GM21447 (cell line): Measurements from ENCODE around the gene SLC39A11.
"Not testable (repeated sequence)": the region's sequence is repeated elsewhere in the genome, so short reads cannot be mapped to it uniquely, and the experiment has no call there.

Experiments used
- ATAC-seq: cut with Tn5 transposase; IDR thresholded peaks from one replicate; pipeline ENCODE4 v1.9.1; 2021; ENCODE audit not compliant: unreplicated experiment

Gene SLC39A11

GRCh38 chr17:73111386-73111785 is 18.9 kb upstream of the SLC39A11 start:
- ATAC-seq, result no peak

- ATAC-seq, result no peak
These were observed 14.7 kb upstream of the SLC39A11 start for GRCh38 chr17:73107191-73107590.

- no peak for ATAC-seq
These were observed 12.9 kb upstream of the SLC39A11 start for GRCh38 chr17:73105431-73105830.

- no peak for ATAC-seq
These were observed 12.0 kb upstream of the SLC39A11 start for GRCh38 chr17:73104450-73104849.

DNA sequence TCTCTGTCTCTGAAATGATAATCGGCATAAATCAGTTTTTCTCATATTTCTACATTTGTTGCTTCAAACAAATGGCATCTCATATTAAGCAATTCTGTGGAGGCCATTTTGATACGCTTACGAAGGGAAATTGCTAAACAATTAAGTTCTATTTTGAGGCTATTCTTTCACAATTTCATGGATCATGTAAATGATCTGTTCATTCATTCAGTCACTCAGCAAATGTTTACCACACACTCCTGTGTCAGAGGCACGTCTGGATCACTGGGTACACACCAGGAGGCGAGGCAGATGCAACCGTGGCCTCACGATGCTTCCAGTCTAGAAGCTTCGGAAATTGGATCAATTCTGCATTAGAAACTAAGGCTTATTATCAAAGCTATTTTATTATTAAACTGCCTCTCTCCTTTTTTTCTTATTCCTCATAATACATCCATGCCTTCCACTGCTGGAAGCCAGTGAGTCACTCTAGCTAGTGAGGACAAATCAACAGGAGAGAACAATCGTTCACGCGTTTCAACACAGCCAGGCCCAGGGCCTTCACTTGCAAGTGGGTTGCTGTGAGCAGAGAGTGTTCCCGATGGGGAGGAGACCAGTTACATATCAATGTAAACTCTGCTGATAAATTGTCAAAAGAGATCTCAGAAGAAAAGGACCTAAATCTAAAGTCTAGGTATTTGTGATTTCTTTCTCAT is 11.3 kb upstream of the SLC39A11 start:
- ATAC-seq, result no peak

- ATAC-seq, result no peak
These were observed 8.5 kb upstream of the SLC39A11 start for GRCh38 chr17:73101031-73101430.

DNA sequence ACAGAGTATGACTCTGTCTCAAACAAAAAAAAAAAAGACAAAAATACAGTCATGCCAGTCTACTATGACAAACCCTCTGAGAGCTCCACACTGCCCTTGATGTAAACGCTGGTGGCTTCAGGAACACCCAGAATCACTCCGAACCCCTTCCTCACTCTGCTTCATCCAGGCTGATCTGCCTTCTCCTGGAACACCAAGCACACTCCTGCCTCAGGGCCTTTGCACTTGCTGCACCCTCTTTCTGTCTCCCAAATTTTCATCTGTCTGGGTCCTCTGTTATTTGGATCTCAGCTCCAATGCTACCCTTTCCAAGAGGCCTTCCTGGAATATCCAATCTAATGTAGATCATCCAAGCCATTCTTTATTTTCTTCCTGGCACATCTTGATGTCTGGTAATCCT is 7.9 kb upstream of the SLC39A11 start:
- ATAC-seq, result no peak

GRCh38 chr17:73099511-73099910 is 7.0 kb upstream of the SLC39A11 start:
- no peak for ATAC-seq

DNA sequence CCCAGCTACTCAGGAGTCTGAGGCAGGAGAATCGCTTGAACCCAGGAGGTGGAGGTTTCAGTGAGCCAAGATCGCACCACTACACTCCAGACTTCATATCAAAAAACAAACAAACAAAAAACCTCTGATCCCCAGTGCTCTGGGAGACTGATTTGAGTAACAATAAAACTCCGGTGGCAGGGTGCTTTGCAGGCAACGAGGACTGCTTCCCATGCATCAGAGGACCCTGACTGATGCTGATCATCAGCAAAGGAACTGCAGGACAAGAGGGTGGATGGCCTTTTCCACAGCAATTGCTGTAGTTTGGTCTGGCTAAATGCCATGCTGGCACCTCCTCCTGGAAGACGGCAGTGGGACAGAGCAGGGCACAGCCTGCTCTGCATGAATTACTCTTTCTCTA is 6.4 kb upstream of the SLC39A11 start:
- no peak for ATAC-seq

DNA sequence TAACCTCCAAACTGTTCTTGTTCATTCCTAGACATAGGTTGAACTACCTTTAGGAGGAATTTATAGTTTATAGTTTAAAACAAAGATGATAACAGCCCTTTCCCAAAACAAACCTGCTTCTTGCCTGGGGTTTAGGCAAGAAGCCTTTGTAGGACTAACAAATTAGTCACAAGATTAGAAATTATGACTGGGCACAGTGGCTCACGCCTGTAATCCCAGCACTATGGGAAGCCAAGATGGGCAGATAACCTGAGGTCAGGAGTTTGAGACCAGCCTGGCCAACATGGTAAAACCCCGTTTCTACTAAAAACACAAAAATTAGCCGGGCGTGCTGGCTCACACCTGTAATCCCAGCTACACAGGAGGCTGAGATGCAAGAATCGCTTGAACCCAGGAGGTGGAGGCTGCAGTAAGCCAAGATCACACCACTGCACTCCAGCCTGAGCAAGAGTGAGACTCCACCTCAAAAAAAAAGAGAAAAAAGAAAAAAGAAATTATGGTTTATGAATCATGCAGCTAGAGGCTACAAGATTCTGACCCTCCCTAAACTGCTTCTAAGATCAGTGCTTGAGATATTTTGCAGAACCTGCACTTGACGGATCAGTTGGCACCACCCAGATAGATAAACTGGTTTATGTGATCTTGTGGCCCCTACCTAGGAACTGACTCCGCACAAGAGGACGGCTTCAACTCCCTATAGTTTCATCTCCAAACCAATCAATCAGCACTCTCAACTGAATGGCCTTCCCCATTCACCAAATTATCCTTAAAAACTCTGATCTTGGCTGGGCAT is 5.7 kb upstream of the SLC39A11 start:
- not testable (repeated sequence) for ATAC-seq

DNA sequence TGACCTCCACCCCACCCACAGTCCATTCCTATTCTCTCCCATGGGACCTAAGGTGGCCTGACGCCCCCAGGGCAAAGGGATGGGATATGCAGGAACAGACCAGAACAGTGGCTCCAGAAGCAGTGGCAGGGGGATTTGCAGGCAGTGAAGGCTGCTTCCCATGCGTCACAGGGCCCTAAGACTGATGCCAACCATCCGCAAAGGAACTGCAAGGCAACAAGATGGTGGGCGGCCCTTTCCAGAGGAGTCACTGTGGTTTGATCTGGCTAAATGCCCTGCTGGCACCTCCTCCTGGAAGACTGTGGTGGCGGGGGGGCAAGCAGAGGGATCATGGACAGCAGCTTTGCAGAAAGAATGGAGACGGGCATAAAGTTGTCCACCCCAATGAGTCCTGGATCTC is 4.4 kb upstream of the SLC39A11 start:
- ATAC-seq, result no peak

DNA sequence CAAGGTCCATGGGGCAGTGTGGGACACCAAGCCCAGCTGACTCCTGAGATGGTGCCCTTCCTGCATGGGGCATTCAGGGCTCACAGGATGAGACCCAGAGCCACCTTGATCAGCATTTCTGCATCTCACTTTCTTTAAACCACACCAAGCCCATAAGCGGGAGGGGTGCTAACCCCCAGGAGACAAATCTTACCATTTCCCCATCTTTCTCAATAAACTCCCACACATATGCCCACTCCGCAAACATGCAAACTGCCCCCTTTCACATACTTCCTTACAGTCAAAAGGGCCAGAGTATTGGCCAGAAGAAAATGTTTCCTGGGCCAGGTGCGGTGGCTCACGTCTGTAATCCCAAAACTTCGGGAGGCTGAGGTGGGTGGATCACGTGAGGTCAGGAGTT is 3.7 kb upstream of the SLC39A11 start:
- ATAC-seq, result no peak

DNA sequence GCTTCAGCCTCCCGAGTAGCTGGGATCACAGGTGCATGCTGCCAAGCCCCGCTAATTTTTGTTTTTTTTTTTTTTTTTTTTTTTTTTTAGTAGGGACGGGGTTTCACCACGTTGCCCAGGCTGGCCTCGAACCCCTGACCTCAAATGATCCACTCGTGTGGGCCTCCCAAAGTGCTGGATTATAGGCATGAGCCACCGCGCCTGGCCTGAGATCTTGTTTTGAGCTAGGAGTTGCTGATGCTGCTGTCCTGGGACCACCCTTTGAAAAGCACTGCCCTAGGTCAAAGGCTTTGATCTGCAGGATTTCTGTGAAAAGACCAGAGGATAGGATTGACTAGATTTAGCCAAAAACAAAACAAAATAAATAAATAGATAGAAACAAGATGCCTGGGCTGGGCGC is 798 bp upstream of the SLC39A11 start:
- ATAC-seq, result no peak

- peak; percentile 18 for ATAC-seq
These were observed 542 bp downstream of the SLC39A11 start for GRCh38 chr17:73091770-73092522.

GRCh38 chr17:73091410-73091769 is 1.1 kb downstream of the SLC39A11 start:
- no peak for ATAC-seq

- ATAC-seq, result no peak
These were observed 1.9 kb downstream of the SLC39A11 start for GRCh38 chr17:73090396-73091202.

- ATAC-seq, result no peak
These were observed 2.9 kb downstream of the SLC39A11 start for GRCh38 chr17:73089322-73090317.

DNA sequence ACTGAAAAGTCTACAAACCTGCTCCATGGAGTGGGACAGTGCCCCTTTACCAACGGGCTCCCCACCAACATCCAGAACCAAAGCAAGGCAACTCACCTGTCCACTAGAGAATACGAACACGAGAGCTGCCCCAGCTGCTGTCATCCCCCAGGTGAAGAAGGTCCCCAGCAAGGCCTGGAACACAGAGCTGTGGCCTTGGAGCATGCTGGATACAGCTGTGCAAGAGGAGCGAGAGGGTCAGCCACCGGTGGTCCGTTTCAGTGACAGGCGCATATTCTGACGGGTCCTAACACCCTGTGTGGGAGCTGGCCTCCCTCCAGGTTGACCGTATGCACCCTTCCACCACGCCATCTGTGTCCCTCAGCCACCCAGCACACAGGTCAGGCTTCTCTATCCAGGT is 3.9 kb downstream of the SLC39A11 start:
- ATAC-seq, result no peak

DNA sequence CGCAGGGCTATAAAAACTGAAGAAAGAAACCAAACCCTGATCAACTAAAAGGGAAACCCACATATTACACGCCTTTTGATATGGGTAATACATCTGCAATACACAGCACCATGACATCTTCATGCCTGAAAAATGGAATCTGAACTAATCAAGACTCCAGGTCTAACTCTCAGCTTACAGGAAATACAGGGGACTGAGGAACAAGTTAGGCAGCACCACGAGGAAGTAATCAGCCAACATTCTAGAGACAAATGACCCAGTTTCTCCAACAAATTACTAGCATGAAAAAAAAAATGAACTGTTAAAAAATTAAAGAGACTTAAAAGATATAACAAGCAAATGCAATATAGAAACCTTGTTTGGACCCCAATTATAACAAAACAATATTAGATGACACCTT is 9.1 kb downstream of the SLC39A11 start:
- ATAC-seq, result no peak

- no peak for ATAC-seq
These were observed 17.9 kb downstream of the SLC39A11 start for GRCh38 chr17:73074566-73074965.
